Measurements from ENCODE around the gene CDK12. TPM values are rescaled to one million over a fixed set of nuclear protein-coding genes. Genes with fewer than 3 reads are reported as not detected.

The CDK12 gene
- total and polyA plus RNA-seq, 9 of the 15 experiments (the other 6 are each of a cell fraction or from before 2014, with no cell fraction given): 3.4 to 65.6 (median 36.8) TPM

GRCh38 chr17:39536468-39536867 is 75.2 kb downstream of the CDK12 start (continued):
- TF ChIP-seq SMC3 (conservative IDR thresholded peaks at IDR 0.05; ENCODE audit: insufficient read depth, low read depth, low read length) (no peak), GTF2E2 (tag; IDR thresholded peaks at IDR 0.05) (no peak), ELF2 (CRISPR knock-in tag; IDR thresholded peaks at IDR 0.05) (no peak), ZNF174 (CRISPR knock-in tag; IDR thresholded peaks at IDR 0.05) (no peak), RBM25 (IDR thresholded peaks at IDR 0.05; ENCODE audit: low read depth, low read length, severe bottlenecking) (no peak), POLR2G (IDR thresholded peaks at IDR 0.05; ENCODE audit: low read depth, low read length) (no peak), SMAD4 (CRISPR knock-in tag; conservative IDR thresholded peaks at IDR 0.05) (peak; percentile 67), LEF1 (IDR thresholded peaks at IDR 0.05) (peak; percentile 80; the same call in 1 of the 2 replicates), KLF1 (tag; IDR thresholded peaks at IDR 0.05) (no peak), SMAD1 (IDR thresholded peaks at IDR 0.05; ENCODE audit: low read depth, low read length, partially characterized antibody) (no peak), ZNF274 (IDR thresholded peaks at IDR 0.05; ENCODE audit: borderline replicate concordance, low read depth, low read length) (no peak), E2F1 (CRISPR knock-in tag; IDR thresholded peaks at IDR 0.05) (no peak), GATAD2B (IDR thresholded peaks at IDR 0.05; ENCODE audit: borderline replicate concordance) (no peak), GTF2F1 (IDR thresholded peaks at IDR 0.05; ENCODE audit: low read depth, low read length) (no peak), ELK1 (CRISPR knock-in tag; IDR thresholded peaks at IDR 0.05) (no peak), KDM1A (IDR thresholded peaks at IDR 0.05) (peak; percentile 35 to 47; a peak in 1 of 4 replicates), OTX1 (CRISPR knock-in tag; IDR thresholded peaks at IDR 0.05) (no peak), ZFP1 (CRISPR knock-in tag; IDR thresholded peaks at IDR 0.05) (no peak), ZFP36 (IDR thresholded peaks at IDR 0.05; ENCODE audit: low read depth, low read length, partially characterized antibody) (no peak), NFIC (IDR thresholded peaks at IDR 0.05) (no peak), ETS1 (conservative IDR thresholded peaks at IDR 0.05; ENCODE audit: control insufficient read depth, low read depth, low read length) (no peak), ZNF124 (CRISPR knock-in tag; IDR thresholded peaks at IDR 0.05) (no peak), TAF15 (IDR thresholded peaks at IDR 0.05; ENCODE audit: low read depth, low read length) (no peak), NFATC3 (IDR thresholded peaks at IDR 0.05) (no peak), KDM5B (IDR thresholded peaks at IDR 0.05; ENCODE audit: insufficient replicate concordance, low read depth, low read length) (no peak), THRA (IDR thresholded peaks at IDR 0.05) (no peak), ZNF253 (CRISPR knock-in tag; conservative IDR thresholded peaks at IDR 0.05) (no peak)

Measured in K562 (cell line).